Brain microvascular endothelial cell (primary cell): Measurements from ENCODE around the gene SVOP.
"Not testable (repeated sequence)": the region's sequence is repeated elsewhere in the genome, so short reads cannot be mapped to it uniquely, and the experiment has no call there.

Source experiments
- DNase-seq: peaks from one replicate; pipeline ENCODE4 v3.0.0-alpha.2; 2020
- H3K27ac ChIP-seq: fragments of 250-450 bp; sonication (Bioruptor Pico); 2 replicates; pipeline ENCODE4 v1.5.1; 2020; ENCODE audit warnings: mild to moderate bottlenecking, moderate library complexity
- H3K27me3 ChIP-seq: fragments of 250-450 bp; sonication (Bioruptor Pico); replicated peaks from 2 replicates; pipeline ENCODE4 v1.5.1; 2020; ENCODE audit warnings: mild to moderate bottlenecking
- H3K36me3 ChIP-seq: fragments of 250-450 bp; sonication (Bioruptor Pico); replicated peaks from 2 replicates; pipeline ENCODE4 v1.5.1; 2020; ENCODE audit warnings: mild to moderate bottlenecking
- H3K4me3 ChIP-seq: 2 replicates; pipeline ENCODE4 v1.5.1; 2011; ENCODE audit warnings: low read depth, mild to moderate bottlenecking, control low read depth, low read length, moderate library complexity
- in situ Hi-C: cut with HindIII; loops from 2 replicates; pipeline ENCODE4 v1.10.0; 2017; ENCODE audit warnings: low sequenced_read_pairs, low pct_ligation_motif_present
- TF ChIP-seq, protein P1 (sequence below): IDR thresholded peaks from 2 replicates; pipeline ENCODE4 v1.5.1; 2011; ENCODE audit warnings: low read depth, mild to moderate bottlenecking, moderate library complexity, low read length, control low read depth, inconsistent platforms; ENCODE audit errors: missing control alignments

SVOP gene

DNA sequence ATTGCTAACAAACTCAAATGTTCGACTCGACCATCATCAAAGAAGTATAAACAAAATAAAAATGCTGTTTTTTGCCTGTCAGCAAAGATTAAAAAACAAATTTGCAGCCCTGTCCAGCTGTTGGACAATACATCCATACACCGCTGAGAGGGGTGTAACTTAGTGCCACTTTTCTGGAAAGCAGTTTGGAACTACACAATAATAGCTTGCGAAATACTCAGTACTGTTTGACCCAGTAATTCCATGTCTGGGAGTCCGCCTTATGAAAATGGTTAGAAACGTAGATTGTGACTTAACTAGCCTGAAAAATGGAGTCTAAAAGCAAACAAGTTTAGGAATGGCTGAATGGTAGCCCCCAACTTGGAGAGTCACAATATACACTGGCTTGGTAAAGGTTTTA, 37.9 kb upstream of the SVOP start:
- no peak for DNase-seq
- in situ Hi-C loops = no loop called here
- TF ChIP-seq, protein P1, sequence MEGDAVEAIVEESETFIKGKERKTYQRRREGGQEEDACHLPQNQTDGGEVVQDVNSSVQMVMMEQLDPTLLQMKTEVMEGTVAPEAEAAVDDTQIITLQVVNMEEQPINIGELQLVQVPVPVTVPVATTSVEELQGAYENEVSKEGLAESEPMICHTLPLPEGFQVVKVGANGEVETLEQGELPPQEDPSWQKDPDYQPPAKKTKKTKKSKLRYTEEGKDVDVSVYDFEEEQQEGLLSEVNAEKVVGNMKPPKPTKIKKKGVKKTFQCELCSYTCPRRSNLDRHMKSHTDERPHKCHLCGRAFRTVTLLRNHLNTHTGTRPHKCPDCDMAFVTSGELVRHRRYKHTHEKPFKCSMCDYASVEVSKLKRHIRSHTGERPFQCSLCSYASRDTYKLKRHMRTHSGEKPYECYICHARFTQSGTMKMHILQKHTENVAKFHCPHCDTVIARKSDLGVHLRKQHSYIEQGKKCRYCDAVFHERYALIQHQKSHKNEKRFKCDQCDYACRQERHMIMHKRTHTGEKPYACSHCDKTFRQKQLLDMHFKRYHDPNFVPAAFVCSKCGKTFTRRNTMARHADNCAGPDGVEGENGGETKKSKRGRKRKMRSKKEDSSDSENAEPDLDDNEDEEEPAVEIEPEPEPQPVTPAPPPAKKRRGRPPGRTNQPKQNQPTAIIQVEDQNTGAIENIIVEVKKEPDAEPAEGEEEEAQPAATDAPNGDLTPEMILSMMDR = no peak

DNA sequence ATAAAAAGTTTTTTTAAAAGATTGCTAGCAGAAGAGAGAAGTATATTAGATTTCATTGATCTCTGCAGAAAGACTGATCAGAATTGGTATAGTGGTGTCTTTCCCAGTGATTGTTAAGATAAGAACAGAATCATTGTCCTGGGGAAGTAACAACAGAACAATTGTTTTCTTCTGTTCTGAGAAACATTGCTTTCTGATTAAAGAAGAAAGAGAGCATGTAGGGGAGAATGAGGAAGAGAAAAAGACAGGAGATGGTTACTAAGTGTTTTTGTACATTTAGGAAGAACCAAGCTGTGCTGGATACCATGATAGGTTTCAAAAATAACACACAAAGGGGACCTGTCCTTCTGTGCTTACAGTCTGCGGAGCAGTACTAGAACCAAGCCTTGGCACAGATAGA, 36.5 kb upstream of the SVOP start:
- in situ Hi-C loops = no loop called here
- Histone ChIP-seq H3K36me3 (no peaks in the 10 kb centered on the region), H3K27me3 (no peaks in the 10 kb centered on the region), H3K4me3 (no peak overlapping the region), H3K27ac (no peak overlapping the region)
- TF ChIP-seq, protein P1 = no peak
- DNase-seq = no peak

More for the DNA sequence above, 37.9 kb upstream of the SVOP start:
- no peaks in the 10 kb centered on the region for H3K27me3 ChIP-seq
- no peak overlapping the region for H3K4me3 ChIP-seq
- H3K27ac ChIP-seq = no peak overlapping the region
- H3K36me3 ChIP-seq = no peaks in the 10 kb centered on the region

DNA sequence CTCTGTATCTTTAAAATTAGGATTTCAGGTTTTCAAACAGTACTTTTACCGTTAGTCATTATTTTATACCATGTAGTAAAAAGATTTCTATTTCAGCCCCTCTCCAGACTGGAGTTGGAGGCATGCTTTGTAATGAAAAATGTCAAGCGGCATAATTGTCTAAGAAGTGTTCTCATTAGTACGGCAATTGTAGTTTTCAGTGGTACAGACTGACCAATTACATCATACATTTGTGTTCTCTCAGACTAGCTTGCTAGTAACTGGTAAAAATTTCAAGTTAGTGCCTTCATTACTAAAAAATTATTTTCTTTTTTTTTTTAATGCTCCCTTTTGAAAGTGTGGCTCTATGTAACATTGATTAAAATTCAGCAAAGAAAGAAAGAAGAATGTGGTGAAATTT, 36.0 kb upstream of the SVOP start:
- Histone ChIP-seq H3K4me3 (no peak overlapping the region), H3K36me3 (no peaks in the 10 kb centered on the region), H3K27me3 (no peaks in the 10 kb centered on the region), H3K27ac (no peak overlapping the region)
- in situ Hi-C loops = no loop called here
- TF ChIP-seq, protein P1 = no peak
- no peak for DNase-seq

DNA sequence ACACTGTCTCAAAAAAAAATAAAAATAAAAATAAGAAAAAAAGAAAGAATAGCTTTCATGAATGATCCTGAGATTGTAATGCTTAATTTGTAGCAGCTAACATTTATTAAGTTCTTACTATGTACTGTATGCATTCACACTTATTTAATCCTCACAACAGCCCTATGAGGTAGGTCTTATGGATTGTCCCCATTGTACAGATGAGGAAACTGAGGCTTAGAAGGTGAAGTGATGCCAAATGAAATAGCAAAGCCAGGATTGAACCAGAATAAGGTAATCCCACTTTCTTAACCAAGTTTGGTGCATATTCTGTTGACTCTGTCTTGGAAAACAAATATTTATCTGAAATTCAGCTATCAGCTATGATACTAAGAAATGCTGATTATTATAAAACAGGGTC, 33.7 kb upstream of the SVOP start:
- no peaks in the 10 kb centered on the region for H3K36me3 ChIP-seq
- no peak overlapping the region for H3K4me3 ChIP-seq
- no peak for DNase-seq
- no peaks in the 10 kb centered on the region for H3K27me3 ChIP-seq
- TF ChIP-seq, protein P1 = no peak
- in situ Hi-C loops = no loop called here
- no peak overlapping the region for H3K27ac ChIP-seq

DNA sequence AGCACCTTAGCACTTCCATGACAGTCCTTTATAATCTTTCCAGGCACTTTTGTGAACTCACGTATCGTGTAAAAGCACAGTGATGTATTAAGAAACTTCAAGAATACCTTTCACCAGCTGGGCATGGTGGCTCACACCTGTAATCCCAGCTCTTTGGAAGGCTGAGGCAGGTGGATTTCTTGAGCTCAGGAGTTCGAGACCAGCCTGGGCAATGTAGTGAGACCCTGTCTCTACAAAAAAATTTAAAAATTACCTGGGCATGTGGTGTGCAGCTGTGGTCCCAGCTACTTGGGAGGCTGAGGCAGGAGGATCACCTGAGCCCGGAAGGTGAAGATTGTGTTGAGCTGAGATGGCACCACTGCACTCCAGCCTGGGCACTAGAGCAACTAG, 33.3 kb upstream of the SVOP start:
- not testable (repeated sequence) for H3K4me3 ChIP-seq, DNase-seq, H3K27ac ChIP-seq

DNA sequence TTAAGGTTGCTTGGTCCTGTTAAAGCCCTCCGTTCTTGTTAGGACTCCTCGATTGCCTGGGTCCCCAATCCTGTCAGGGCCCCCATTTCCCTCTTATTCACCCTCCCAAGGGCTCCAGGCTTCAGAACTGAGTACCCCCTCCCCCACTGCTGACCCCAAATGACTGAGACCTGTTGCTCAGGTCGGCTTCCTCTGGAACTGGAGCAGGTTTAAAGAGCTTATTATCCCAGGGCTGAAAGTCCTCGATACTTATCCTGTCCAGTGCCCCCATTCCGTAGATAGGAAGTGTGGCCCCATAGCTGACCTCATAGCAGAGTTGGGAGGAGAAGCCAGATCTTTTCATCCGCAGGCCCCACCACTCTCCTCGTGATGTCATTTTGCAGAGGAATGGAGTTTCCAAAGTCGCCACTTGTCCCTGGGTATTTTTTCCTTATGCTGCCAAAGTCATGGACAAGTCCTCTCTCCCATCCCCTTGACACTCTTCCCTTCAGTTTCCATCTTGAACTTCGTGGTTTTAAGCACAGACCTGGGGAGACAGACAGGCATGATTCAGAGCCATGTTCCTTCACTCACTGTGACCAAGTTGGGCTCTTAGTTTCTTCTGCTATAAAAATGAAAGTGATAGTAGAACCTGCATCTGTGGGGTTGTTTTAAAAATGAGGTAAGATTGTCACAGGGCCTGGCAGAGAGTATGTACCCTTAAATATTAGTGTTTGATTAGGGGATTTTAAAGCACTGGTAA, 32.7 kb upstream of the SVOP start:
- Histone ChIP-seq H3K27ac (no peak overlapping the region), H3K27me3 (no peaks in the 10 kb centered on the region), H3K36me3 (no peaks in the 10 kb centered on the region), H3K4me3 (peak overlapping the region; percentile 91)
- no peak for DNase-seq
- in situ Hi-C loops = no loop called here
- TF ChIP-seq, protein P1 = no peak

More for the DNA sequence above, 33.3 kb upstream of the SVOP start:
- in situ Hi-C loops, H3K36me3 ChIP-seq, H3K27me3 ChIP-seq: not testable (repeated sequence)
